Measurements from ENCODE around the gene IFNA1.

DNA sequence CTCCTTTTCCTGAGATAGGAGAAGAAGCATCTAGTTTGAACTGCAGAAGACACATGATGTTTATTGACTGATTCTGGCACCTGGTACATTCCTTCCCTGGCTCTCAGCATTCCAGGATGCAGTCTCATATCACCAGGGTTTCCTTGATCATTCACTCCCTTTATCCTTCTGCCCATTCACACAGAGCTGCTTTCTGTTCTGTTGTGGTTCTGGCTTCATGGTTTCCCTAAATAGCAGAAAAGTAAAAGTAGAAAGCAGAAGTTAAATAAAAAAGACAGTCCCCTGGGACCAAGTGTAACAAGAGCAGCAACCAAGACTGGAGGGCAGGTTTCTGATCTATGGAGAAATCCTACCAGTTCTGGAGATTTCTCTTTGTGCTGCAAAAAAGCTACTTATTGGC lies 28.1 kb upstream of the IFNA1 start:
- TF ChIP-seq, protein P1, sequence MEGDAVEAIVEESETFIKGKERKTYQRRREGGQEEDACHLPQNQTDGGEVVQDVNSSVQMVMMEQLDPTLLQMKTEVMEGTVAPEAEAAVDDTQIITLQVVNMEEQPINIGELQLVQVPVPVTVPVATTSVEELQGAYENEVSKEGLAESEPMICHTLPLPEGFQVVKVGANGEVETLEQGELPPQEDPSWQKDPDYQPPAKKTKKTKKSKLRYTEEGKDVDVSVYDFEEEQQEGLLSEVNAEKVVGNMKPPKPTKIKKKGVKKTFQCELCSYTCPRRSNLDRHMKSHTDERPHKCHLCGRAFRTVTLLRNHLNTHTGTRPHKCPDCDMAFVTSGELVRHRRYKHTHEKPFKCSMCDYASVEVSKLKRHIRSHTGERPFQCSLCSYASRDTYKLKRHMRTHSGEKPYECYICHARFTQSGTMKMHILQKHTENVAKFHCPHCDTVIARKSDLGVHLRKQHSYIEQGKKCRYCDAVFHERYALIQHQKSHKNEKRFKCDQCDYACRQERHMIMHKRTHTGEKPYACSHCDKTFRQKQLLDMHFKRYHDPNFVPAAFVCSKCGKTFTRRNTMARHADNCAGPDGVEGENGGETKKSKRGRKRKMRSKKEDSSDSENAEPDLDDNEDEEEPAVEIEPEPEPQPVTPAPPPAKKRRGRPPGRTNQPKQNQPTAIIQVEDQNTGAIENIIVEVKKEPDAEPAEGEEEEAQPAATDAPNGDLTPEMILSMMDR (IDR thresholded peaks at IDR 0.05) = no peak
- no peak for TF ChIP-seq POLR2A (IDR thresholded peaks at IDR 0.05)

Measured in adrenal gland (tissue), 5 donors.